GM06990 (cell line): ENCODE data around the gene RANGRF.

Experiments used
- DNase-seq: peaks from one replicate; pipeline ENCODE4 v3.0.0-alpha.2; 2011; ENCODE audit not compliant: insufficient read length; ENCODE audit errors: extremely low read depth
- H3K27me3 ChIP-seq: replicated peaks from 2 replicates; pipeline ENCODE4 v1.6.0; 2011; ENCODE audit warnings: low read length; ENCODE audit not compliant: control insufficient read depth, insufficient read depth
- H3K36me3 ChIP-seq: 2 replicates; pipeline ENCODE4 v1.5.1; 2011; ENCODE audit warnings: low read length; ENCODE audit not compliant: control insufficient read depth, insufficient read depth
- H3K4me3 ChIP-seq: replicated peaks from 2 replicates; pipeline ENCODE4 v1.5.1; 2011; ENCODE audit warnings: low read depth, mild to moderate bottlenecking, control low read depth, low read length
- TF ChIP-seq, protein P1 (sequence below): IDR thresholded peaks from 2 replicates; pipeline ENCODE4 v1.5.1; 2011; ENCODE audit warnings: low read length, control low read depth, mild to moderate bottlenecking, inconsistent platforms; ENCODE audit not compliant: insufficient read depth, poor library complexity, severe bottlenecking

The RANGRF gene

DNA sequence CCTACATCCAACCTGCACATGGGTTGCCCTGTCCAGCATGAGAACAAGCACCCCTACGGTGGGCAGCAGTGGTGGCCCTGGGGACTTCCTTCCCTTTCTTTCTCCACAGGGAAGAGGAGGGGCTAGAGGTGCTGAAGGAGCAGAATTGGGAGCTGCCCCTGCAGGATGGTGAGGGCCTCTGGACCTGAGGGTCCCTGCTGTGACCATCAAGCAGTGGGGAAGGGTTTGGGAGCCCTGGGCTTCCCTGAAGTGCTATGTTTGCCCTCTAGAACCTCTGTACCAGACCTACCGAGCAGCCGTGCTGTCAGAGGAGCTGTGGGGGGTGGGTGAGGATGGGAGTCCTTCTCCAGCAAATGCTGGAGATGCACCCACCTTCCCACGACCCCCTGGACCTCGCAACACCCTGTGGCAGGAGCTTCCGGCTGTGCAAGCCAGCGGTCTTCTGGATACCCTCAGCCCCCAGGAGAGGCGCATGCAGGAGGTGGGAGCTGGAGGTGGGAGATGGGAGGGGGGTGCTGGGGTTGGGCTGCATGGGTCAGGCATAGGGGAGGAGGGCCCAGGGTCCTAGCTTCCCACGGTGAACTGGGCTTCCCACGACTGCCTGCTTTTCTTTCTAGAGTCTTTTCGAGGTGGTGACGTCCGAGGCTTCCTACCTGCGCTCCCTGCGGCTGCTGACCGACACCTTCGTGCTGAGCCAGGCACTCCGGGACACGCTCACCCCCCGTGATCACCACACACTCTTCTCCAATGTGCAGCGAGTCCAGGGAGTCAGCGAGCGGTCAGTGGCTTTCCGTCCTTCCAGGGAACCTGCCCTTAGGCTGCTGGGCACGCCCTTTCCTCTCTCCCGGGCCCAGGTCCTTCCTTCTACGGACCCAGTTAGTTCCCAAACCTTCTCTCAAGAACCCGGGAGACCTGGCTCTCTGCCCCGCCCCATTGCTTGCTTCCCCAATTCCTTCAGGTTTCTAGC lies 26.6 kb downstream of the RANGRF start:
- Histone ChIP-seq H3K36me3 (no peaks in the 10 kb centered on the region), H3K4me3 (no peak overlapping the region), H3K27me3 (no peaks in the 10 kb centered on the region; the same call in none of the 2 replicates)
- DNase-seq, result no peak
- TF ChIP-seq, protein P1, sequence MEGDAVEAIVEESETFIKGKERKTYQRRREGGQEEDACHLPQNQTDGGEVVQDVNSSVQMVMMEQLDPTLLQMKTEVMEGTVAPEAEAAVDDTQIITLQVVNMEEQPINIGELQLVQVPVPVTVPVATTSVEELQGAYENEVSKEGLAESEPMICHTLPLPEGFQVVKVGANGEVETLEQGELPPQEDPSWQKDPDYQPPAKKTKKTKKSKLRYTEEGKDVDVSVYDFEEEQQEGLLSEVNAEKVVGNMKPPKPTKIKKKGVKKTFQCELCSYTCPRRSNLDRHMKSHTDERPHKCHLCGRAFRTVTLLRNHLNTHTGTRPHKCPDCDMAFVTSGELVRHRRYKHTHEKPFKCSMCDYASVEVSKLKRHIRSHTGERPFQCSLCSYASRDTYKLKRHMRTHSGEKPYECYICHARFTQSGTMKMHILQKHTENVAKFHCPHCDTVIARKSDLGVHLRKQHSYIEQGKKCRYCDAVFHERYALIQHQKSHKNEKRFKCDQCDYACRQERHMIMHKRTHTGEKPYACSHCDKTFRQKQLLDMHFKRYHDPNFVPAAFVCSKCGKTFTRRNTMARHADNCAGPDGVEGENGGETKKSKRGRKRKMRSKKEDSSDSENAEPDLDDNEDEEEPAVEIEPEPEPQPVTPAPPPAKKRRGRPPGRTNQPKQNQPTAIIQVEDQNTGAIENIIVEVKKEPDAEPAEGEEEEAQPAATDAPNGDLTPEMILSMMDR, result no peak

DNA sequence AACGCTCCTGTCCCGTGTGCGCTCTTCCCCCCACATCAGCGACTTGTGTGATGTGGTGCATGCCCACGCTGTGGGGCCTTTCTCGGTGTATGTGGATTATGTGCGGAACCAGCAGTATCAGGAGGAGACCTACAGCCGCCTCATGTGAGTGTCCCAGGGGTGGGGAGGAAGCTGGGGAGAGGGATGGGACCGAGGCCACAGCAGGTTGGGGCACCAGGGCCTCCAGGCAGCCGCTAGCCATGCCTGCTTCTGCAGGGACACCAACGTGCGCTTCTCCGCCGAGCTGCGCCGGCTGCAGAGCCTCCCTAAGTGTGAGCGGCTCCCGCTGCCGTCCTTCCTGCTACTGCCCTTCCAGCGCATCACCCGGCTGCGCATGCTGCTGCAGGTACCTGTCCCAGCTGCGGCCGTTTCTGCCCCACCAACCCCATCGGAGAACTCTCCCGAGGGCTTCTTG lies 27.3 kb downstream of the RANGRF start:
- DNase-seq, result no peak
- no peaks in the 10 kb centered on the region; the same call in none of the 2 replicates for H3K27me3 ChIP-seq
- no peak overlapping the region for H3K4me3 ChIP-seq
- TF ChIP-seq, protein P1, result no peak
- H3K36me3 ChIP-seq, result no peaks in the 10 kb centered on the region

GRCh38 chr17:8318010-8318935 lies 29.8 kb downstream of the RANGRF start:
- Histone ChIP-seq H3K4me3 (no peak overlapping the region), H3K27me3 (no peaks in the 10 kb centered on the region; the same call in none of the 2 replicates), H3K36me3 (no peaks in the 10 kb centered on the region)
- TF ChIP-seq, protein P1, result no peak
- DNase-seq, result no peak

DNA sequence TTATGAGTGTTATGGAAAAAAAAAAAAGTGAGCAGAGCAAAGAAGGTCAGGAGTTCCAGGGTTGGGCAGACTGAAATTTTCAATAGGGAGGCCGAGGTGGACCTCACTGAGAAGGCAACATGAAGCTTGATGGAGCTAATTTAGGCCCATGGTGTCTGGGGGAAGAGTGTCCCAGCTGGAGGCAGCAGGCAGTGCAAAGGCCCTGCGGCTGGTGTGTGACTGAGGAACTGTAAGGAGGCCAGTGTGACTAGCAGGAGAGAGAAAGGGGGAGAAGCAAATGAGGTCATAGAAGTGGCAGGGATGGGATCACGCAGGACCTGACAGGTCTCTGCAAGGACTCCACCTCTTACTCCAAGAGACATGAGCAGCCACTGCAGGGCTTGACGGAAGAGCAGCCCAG lies 31.8 kb downstream of the RANGRF start:
- H3K27me3 ChIP-seq, result no peaks in the 10 kb centered on the region; the same call in none of the 2 replicates
- DNase-seq, result no peak
- H3K36me3 ChIP-seq, result no peaks in the 10 kb centered on the region
- H3K4me3 ChIP-seq, result no peak overlapping the region
- TF ChIP-seq, protein P1, result no peak

DNA sequence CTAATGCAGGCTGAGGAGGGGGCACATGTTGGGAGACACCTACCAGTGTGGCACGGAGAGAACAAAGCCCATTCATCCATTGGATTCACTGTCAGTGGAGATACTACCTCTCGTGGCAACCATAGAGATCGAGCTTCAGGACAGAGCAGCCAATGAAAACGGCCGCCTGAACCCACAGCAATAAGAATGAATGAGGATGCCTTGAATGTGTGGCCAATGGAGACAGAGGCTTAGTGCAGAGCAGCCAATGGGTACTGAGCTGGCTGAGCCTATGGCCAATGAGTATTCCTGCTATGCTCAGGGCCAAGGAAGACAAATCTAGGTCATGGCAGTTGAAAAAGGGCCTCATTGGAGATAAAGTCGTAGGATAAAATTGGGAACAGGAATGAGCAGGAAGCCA lies 32.5 kb downstream of the RANGRF start:
- TF ChIP-seq, protein P1, result no peak
- H3K36me3 ChIP-seq, result no peaks in the 10 kb centered on the region
- no peak overlapping the region for H3K4me3 ChIP-seq
- no peaks in the 10 kb centered on the region; the same call in none of the 2 replicates for H3K27me3 ChIP-seq
- DNase-seq, result no peak
